ENCODE data around the gene FAT1. TPM values are rescaled to one million over a fixed set of nuclear protein-coding genes. Genes with fewer than 3 reads are reported as not detected.

Gene FAT1
- total RNA-seq, 2 experiments from 2014 or later = not detected

- Mint-ChIP-seq H3K36me3 (ENCODE audit: low read depth) (peaks cover 10% of the 10 kb centered on the region), H3K9me3 (ENCODE audit: insufficient read depth) (no peaks in the 10 kb centered on the region), H3K27ac (peak overlapping the region; percentile 46), H3K4me3 (peak overlapping the region; percentile 31), H3K27me3 (ENCODE audit: low read depth) (peaks cover 37% of the 10 kb centered on the region), H3K4me1 (ENCODE audit: low read depth) (peaks cover 11% of the 10 kb centered on the region)
- ChIA-PET CTCF (no interaction called here), POLR2A (no interaction called here)
- DNase-seq (no peak), ATAC-seq (no peak)
Observed at GRCh38 chr4:186727169-186727976, 3.7 kb upstream of the FAT1 start.

GRCh38 chr4:186726426-186727168 is 2.9 kb upstream of the FAT1 start:
- peak overlapping the region; percentile 34 for H3K4me3 Mint-ChIP-seq
- ChIA-PET POLR2A (no interaction called here), CTCF (no interaction called here)
- H3K36me3 Mint-ChIP-seq (ENCODE audit: low read depth) = peaks cover 10% of the 10 kb centered on the region
- ATAC-seq = no peak
- DNase-seq = no peak
- H3K9me3 Mint-ChIP-seq (ENCODE audit: insufficient read depth) = no peaks in the 10 kb centered on the region
- H3K27ac Mint-ChIP-seq = peak overlapping the region; percentile 46
- peaks cover 37% of the 10 kb centered on the region for H3K27me3 Mint-ChIP-seq (ENCODE audit: low read depth)
- peaks cover 11% of the 10 kb centered on the region for H3K4me1 Mint-ChIP-seq (ENCODE audit: low read depth)

GRCh38 chr4:186725469-186726425 is 2.1 kb upstream of the FAT1 start:
- Mint-ChIP-seq H3K27me3 (ENCODE audit: low read depth) (peaks cover 42% of the 10 kb centered on the region), H3K4me1 (ENCODE audit: low read depth) (peaks cover 11% of the 10 kb centered on the region), H3K4me3 (peak overlapping the region; percentile 34), H3K27ac (peak overlapping the region; percentile 30), H3K9me3 (ENCODE audit: insufficient read depth) (no peaks in the 10 kb centered on the region), H3K36me3 (ENCODE audit: low read depth) (peaks cover 10% of the 10 kb centered on the region)
- DNase-seq (no peak), ATAC-seq (no peak)
- CTCF ChIA-PET = no interaction called here
- POLR2A ChIA-PET = no interaction called here

- Mint-ChIP-seq H3K27ac (peak overlapping the region; percentile 55), H3K4me3 (peak overlapping the region; percentile 46), H3K4me1 (ENCODE audit: low read depth) (peaks cover 11% of the 10 kb centered on the region), H3K9me3 (ENCODE audit: insufficient read depth) (no peaks in the 10 kb centered on the region), H3K27me3 (ENCODE audit: low read depth) (peaks cover 42% of the 10 kb centered on the region), H3K36me3 (ENCODE audit: low read depth) (peaks cover 10% of the 10 kb centered on the region)
- POLR2A ChIA-PET = no interaction called here
- DNase-seq = no peak
- no peak for ATAC-seq
- CTCF ChIA-PET = no interaction called here
Observed at GRCh38 chr4:186724864-186725468, 1.3 kb upstream of the FAT1 start.

- Mint-ChIP-seq H3K27me3 (ENCODE audit: low read depth) (peaks cover 42% of the 10 kb centered on the region), H3K4me1 (ENCODE audit: low read depth) (peaks cover 11% of the 10 kb centered on the region), H3K9me3 (ENCODE audit: insufficient read depth) (no peaks in the 10 kb centered on the region), H3K27ac (peak overlapping the region; percentile 55), H3K36me3 (ENCODE audit: low read depth) (peaks cover 10% of the 10 kb centered on the region), H3K4me3 (peak overlapping the region; percentile 46)
- ATAC-seq = no peak
- POLR2A ChIA-PET = no interaction called here
- no peak for DNase-seq
- CTCF ChIA-PET = no interaction called here
Observed at GRCh38 chr4:186724058-186724863, 605 bp upstream of the FAT1 start.

- CTCF ChIA-PET = no interaction called here
- Mint-ChIP-seq H3K36me3 (ENCODE audit: low read depth) (peaks cover 10% of the 10 kb centered on the region), H3K4me1 (ENCODE audit: low read depth) (peaks cover 11% of the 10 kb centered on the region), H3K27me3 (ENCODE audit: low read depth) (peaks cover 37% of the 10 kb centered on the region), H3K4me3 (peak overlapping the region; percentile 46), H3K9me3 (ENCODE audit: insufficient read depth) (peaks cover 3% of the 10 kb centered on the region), H3K27ac (no peak overlapping the region)
- ATAC-seq = no peak
- DNase-seq = no peak
- POLR2A ChIA-PET = no interaction called here
Observed at GRCh38 chr4:186722796-186723291, 812 bp downstream of the FAT1 start.

GRCh38 chr4:186719925-186720694 is 3.5 kb downstream of the FAT1 start:
- no peak overlapping the region for H3K4me3 Mint-ChIP-seq
- ChIA-PET CTCF (no interaction called here), POLR2A (no interaction called here)
- peaks cover 3% of the 10 kb centered on the region for H3K4me1 Mint-ChIP-seq (ENCODE audit: low read depth)
- H3K27ac Mint-ChIP-seq = no peak overlapping the region
- H3K9me3 Mint-ChIP-seq (ENCODE audit: insufficient read depth) = peaks cover 21% of the 10 kb centered on the region
- ATAC-seq = no peak
- peaks cover 3% of the 10 kb centered on the region for H3K36me3 Mint-ChIP-seq (ENCODE audit: low read depth)
- peaks cover 17% of the 10 kb centered on the region for H3K27me3 Mint-ChIP-seq (ENCODE audit: low read depth)
- DNase-seq = no peak

GRCh38 chr4:186717556-186717955 is 6.1 kb downstream of the FAT1 start:
- peaks cover 21% of the 10 kb centered on the region for H3K9me3 Mint-ChIP-seq (ENCODE audit: insufficient read depth)
- peaks cover 7% of the 10 kb centered on the region for H3K27me3 Mint-ChIP-seq (ENCODE audit: low read depth)
- no peaks in the 10 kb centered on the region for H3K4me1 Mint-ChIP-seq (ENCODE audit: low read depth)
- ATAC-seq = no peak
- ChIA-PET POLR2A (no interaction called here), CTCF (no interaction called here)
- no peak overlapping the region for H3K27ac Mint-ChIP-seq
- no peaks in the 10 kb centered on the region for H3K36me3 Mint-ChIP-seq (ENCODE audit: low read depth)
- DNase-seq = no peak
- H3K4me3 Mint-ChIP-seq = no peak overlapping the region

GRCh38 chr4:186715077-186715476 is 8.6 kb downstream of the FAT1 start:
- CTCF ChIA-PET = no interaction called here
- no peak overlapping the region for H3K4me3 Mint-ChIP-seq
- no peak for ATAC-seq
- no peaks in the 10 kb centered on the region for H3K4me1 Mint-ChIP-seq (ENCODE audit: low read depth)
- DNase-seq = no peak
- H3K27ac Mint-ChIP-seq = no peak overlapping the region
- no peaks in the 10 kb centered on the region for H3K27me3 Mint-ChIP-seq (ENCODE audit: low read depth)
- H3K36me3 Mint-ChIP-seq (ENCODE audit: low read depth) = no peaks in the 10 kb centered on the region
- peaks cover 21% of the 10 kb centered on the region for H3K9me3 Mint-ChIP-seq (ENCODE audit: insufficient read depth)
- POLR2A ChIA-PET = no interaction called here

- DNase-seq = no peak
- H3K4me3 Mint-ChIP-seq = no peak overlapping the region
- no peaks in the 10 kb centered on the region for H3K36me3 Mint-ChIP-seq (ENCODE audit: low read depth)
- CTCF ChIA-PET = no interaction called here
- H3K27me3 Mint-ChIP-seq (ENCODE audit: low read depth) = no peaks in the 10 kb centered on the region
- ATAC-seq = no peak
- H3K27ac Mint-ChIP-seq = no peak overlapping the region
- peaks cover 21% of the 10 kb centered on the region for H3K9me3 Mint-ChIP-seq (ENCODE audit: insufficient read depth)
- H3K4me1 Mint-ChIP-seq (ENCODE audit: low read depth) = no peaks in the 10 kb centered on the region
- POLR2A ChIA-PET = no interaction called here
Observed at GRCh38 chr4:186714006-186714675, 9.5 kb downstream of the FAT1 start.
